ENCODE measurements around the gene PDE4A.
A peak's percentile ranks its signal among the peaks of the same experiment; 100 is the strongest.
"Not testable (repeated sequence)": the region's sequence is repeated elsewhere in the genome, so short reads cannot be mapped to it uniquely, and the experiment has no call there.

The PDE4A gene

DNA sequence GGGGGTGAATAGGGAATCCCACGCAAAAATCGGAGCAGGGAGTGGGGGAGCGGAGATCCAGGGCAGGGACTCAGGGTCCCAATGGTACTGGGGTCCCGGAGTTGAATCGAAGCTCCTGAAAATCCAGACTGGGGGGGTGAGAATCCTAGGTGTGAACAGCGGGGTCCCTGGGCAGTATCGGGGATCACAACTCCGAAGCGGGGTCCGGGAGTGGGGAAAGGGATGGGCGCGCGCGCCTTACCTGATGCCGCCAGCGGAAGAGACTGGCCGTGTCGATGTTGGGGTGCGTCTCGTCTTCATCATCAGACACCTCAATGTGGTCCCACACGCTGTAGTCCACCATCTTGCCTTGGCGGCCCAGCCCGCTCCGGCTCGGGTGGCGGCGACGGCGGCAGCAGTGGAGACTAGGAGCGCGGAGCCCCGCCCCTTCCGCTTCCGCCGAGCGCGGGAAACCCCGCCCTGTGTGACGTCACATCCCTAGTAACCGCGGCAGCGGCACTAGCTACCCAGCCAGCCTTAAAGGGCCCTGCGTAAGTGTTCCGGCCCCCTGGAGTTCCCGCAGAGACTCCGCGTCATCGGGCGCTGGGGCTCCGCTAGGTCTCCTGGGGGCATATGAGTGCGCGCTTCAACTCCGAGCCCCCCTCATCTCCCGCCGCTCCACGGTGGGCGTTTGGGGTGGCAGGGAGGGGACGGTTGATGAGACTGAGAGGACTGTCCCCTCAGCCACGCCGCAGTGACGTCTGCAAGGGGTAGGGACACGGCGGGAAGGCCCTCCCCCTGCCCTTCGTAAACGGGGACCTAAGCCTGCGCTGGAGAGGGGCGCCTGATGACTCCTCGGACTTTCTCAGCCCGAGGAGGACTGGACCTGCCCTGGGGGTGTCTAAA, 17.0 kb upstream of the PDE4A start, which contains the start of gene CDC37:
TSS of gene CDC37 (minus strand) at position 406 of the 885 bp plus-strand sequence. CDS start at position 343, 63 bp downstream.
- peak; percentile 95 to 98 (median 96) for DNase-seq (ENCODE audit: low read depth in 3 of 3)

DNA sequence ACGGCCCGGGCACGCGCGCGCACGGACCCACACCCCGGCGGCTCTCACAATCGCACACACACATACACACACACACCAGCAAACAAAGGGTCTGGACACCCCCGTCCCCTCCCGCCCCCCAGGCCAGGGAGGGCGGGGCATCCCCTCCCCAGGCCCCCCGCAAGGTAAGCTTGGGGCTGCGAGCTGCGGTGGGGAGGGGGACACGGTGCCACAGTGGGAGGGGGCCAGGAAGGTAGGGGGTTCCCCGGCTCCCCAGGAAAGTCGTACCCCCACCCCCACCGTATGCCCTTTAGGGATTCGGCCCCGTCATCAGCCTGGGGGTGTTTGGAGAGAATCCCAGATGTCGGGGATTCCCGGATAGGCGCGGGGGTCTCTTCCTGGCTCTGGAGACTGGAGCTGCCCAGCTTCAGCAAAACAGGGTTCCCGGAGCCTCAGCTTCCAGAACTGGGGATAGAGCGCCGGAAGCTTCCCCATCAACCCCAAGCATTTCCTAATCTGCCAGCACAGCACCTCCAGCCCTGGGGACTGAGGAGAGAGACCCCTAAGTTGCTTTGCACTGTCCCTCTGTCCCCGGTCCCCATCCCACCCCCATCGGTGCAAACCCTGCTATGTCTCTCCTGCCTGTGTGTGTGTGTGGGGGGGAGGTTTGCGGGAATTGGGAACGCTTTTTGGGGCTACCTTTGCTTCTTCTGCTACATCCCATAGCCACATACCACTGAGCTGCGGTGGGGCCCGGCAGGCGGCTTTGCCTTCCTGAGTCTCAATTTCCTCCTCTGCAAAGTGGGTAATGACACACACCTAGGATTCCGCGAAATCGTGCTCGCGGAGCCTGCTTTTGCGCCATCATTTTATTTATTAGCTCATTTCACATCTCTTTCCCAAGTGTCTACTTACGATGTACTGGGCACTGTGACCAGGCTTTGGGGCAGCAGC, 15.2 kb upstream of the PDE4A start:
- DNase-seq (ENCODE audit: low read depth in 3 of 3): peak in 1 of 3 experiments; percentile 63

DNA sequence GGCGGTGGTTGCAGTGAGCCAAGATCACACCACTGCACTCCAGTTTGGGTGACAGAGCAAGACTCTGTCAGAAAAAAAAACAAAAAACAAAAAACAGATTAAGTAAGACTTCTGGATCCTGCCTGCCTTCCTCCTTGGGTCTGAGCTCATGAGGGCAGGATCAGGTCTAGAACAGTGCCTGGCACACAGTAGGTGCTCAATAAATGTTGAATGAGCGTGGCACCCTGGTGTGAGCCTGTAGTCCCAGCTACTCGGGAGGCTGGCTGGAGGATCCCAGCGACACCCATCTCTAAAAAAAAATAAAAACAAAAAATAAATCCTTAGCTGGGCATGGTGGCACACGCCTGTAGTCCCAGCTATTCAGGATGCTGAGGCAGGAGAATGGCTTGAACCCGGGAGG, 14.1 kb upstream of the PDE4A start:
- no peak for DNase-seq (ENCODE audit: low read depth in 3 of 3)

DNA sequence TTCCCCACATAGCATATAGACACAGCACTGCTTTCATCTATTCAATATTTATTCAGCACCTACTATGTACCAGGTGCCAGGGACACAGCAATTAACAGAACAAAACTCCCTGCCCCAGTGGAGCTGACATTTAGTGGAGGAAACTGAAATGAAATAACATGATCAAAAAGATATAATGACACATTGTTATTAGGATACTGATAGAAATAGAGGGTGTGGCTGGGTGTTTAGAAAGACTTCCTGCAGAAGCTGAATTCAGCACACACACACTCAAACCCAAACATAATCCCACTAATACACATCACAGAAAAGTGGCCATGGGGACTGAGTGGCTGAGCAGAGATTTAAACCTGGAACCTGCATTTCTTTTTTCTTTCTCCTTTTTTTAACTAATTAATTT, 13.2 kb upstream of the PDE4A start:
- DNase-seq (ENCODE audit: low read depth in 3 of 3): no peak

DNA sequence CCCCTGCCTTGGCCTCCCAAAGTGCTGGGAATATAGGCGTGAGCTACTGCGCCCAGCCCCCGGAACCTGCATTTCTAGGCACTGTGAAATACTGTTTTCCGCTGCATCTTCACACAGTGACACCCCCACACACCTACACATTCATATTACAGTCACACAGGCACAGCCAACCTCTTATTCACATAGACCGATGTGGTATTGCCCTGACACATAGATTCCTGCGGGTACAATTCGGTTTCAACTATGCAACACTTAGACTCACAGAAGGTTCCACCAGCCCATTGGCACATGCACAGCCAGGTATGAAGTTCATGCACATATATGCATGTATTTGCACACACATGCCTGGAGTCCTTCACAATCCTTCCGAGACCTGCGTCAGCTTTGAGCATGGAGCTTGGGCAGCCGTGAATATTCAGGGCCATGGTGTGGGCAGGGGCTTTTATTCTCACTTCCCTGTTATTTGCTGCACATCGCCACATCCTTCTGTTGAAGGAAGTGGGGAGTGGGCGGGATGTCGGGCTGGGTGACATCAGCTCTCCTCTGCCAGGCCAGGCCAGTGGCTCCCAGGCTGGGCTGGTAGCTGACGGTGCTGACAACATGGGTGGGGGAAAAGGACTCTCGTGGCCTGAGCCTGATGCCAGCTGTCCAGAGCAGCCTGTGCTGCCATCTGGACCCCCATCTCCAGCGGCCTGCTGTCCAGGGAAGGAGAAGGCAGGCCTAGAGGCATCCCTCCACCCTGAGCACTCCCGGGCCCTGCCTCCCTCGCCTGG, 11.6 kb upstream of the PDE4A start:
- peak in 1 of 3 experiments; percentile 62 for DNase-seq (ENCODE audit: low read depth in 3 of 3)

DNA sequence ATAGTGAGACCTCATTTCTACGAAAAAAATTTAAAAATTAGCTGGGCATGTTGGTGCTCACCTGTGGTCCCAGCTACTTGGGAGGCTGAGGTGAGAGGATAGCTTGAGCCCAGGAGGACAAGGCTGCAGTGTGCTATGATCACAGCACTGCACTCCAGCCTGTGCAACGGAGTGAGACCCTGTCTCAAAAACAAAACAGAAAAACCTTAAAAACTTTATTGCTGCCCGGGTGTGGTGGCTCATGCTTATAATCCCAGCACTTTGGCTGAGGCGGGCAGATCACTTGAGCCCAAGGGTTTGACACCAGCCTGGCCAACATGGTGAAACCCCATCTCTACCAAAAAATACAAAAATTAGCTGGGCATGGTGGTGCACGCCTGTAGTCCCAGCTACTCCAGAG, 9.1 kb upstream of the PDE4A start:
- DNase-seq (ENCODE audit: low read depth in 3 of 3): not testable (repeated sequence)

DNA sequence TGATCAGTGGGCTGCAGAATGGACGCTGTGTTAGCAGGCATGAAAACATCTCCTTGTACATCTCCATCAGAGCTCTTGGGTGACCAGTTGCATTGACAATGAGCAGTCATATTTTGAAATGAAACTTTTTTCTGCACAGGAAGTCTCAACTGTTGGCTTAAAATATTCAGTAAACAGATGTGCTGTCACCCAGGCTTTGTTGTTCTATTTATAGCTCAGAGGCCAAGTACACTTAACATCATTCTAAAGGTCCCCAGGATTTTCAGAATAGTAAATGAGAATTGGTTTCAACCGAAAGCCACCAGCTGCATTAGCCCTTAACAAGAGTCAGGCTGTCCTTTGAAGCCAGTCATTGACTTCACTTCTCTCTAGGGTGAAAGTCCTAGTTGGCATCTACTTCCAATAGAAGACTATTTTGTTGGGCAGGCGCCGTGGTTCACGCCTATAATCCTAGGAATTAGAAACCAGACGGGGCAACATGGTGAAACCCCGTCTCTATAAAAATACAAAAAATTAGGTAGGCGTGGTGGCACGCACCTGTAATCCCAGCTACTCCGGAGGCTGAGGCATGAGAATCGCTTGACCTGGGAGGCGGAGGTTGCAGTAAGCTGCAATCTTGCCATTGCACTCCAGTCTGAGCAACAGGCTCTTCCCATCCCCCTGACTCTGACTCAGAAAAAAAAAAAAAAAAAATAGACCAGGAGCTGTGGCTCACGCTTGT, 7.9 kb upstream of the PDE4A start:
- DNase-seq (ENCODE audit: low read depth in 3 of 3): no peak

DNA sequence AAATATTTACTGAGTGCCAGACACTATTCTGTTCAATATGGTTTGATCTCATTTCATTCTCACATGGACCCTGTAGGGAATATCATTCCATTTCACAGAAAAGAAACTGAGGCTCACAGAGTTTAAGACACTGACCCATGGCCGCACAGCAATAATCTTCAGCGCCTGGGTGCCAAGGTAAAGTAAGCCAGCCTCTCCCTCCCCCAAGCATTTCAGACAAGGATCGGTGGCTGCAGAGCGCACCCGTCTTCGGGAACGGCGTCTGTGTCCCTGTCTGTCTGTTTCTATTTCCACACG, 4.3 kb upstream of the PDE4A start:
- no peak for DNase-seq (ENCODE audit: low read depth in 3 of 3)

DNA sequence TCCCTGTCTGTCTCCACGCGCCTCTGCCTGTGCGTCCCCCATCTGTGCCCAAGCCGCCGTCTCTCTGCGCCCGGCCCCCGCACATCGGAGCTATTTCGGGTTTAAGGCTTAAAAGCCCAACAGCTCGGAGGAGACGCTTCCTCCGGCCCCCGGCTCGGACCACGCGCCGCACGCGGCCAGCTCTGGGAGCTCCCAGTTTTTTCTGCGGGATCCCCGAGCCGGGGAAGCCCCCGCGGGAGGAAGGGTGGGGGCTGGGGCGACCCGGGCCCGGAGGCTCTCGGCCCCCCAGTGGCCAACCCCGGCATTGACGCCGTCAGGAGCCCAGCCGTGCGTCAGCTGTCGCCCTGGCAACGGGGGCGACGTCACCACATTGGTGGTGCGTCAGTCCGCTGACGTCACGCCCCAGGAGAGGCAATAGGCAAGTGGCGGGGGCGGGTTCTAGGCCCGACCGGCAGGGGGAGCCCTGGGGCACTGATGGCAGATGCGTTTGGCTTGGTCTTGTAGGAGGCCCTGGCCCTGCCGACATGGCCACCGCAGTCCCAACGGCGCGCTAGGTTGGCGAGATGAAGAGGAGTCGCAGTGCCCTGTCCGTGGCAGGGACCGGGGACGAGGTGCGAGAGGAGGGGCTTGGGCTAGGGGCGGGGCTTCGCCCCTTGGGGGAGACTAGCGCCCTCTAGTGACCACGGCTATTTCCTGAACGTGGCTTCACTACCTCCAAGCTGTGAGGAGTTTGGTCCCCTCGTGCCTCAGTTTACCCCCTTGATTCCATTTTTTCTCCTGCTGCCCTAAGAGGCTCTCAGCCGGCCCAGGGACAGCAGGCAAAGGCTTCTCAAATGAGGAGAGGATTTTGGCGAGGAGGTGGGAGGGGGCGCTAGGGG, 3.7 kb upstream of the PDE4A start:
- DNase-seq (ENCODE audit: low read depth in 3 of 3): peak; percentile 86 to 88 (median 87)

DNA sequence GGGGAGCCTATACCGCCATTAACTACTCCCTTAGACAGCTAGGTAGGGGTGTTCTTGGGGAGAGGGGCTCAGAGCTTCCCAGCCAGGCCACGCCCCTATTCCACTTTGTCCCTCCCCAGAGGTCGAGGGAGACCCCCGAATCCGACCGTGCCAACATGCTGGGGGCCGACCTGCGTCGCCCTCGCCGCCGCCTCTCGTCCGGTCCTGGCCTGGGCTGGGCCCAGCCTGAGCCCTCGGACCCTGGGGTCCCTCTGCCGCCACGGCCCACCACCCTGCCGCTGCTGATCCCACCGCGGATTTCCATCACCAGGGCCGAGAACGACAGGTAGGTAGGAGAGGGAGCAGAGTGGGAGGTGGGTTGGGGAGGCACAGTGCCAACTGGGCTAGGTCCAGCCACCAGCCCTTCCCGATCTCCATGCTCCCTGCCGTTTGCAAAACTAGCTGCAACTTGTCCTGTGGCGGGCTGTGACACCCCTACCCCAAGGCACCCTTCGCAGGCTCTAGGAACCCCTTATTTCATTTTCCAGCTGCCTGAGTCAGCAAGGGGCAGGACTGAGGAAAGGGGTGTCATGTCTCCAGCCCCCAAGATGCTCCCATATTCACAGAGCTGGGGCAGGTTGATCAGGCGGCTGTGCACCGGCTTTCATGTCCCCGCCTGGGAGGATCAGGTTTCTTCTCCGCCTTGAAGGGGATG, 2.6 kb upstream of the PDE4A start:
- no peak for DNase-seq (ENCODE audit: low read depth in 3 of 3)

DNA sequence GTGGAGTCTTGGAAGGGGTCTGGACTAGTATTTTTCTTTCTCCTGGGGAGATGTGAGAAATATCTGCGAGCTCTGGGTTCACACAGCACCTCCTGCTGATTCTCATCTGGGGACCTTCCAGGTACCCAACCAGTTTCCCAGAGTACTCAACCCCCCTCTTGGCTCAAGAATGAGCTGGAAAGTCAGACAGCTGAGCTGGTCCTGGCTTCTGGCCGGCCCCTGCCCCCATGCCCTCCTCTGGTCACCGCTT, 2.2 kb upstream of the PDE4A start:
- DNase-seq (ENCODE audit: low read depth in 3 of 3): no peak

DNA sequence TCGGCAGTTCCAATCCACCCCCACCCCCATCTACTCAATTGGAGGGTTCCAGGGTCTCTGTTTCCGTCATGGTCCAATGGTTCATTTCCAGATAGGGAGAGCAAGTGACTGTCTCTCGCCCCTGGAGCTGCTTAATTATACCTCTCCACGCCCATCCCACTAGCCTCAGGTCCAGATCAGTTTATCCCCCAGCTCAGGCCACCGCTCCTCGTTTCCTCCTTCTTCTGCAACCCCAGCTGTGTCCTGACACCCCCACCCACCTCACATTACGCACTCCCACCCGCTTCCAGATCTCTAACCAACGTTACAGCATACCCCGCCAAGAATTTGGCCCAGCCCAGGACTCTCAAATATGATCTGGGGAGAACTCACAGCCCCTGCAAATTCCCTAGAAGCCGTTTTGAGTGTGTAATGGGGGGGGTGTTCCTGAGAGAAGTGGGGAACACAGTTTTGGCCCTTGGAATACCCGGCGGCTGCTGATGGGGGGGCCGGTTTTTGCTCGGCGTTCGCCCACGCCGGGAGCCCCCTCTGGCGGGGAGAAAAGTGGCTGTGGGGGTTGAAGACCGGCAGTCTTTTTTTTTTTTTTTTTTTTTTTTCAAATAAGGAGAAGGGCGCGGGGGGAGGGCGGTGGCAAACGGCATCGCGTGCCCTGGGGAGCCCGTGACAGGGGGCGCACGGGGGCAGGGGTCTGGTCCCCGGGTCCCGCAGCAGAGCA, 1.7 kb upstream of the PDE4A start:
- DNase-seq (ENCODE audit: low read depth in 3 of 3): no peak

DNA sequence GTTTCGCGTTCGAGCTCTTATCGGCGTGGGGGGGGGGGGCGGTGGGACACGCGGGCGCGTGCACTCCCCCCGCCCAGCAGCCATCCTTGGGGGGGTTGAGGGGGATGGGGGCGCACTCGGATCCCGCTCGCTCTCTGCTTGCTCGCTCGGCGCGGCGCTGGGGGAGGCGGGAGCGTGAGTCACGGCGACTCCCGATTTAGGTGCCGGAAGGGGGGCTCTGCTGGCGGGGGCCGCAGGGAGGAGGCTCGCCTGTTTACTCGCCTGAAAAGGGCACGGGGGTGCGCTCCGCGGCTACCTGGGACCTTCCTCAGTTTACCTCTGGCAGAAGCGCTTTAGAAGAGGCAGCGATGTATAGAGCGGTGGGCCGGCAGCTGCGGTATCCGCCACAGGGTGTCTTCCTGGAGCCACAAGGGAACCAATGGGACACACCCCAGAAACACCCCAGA, 1.1 kb upstream of the PDE4A start:
- no peak for DNase-seq (ENCODE audit: low read depth in 3 of 3)

DNA sequence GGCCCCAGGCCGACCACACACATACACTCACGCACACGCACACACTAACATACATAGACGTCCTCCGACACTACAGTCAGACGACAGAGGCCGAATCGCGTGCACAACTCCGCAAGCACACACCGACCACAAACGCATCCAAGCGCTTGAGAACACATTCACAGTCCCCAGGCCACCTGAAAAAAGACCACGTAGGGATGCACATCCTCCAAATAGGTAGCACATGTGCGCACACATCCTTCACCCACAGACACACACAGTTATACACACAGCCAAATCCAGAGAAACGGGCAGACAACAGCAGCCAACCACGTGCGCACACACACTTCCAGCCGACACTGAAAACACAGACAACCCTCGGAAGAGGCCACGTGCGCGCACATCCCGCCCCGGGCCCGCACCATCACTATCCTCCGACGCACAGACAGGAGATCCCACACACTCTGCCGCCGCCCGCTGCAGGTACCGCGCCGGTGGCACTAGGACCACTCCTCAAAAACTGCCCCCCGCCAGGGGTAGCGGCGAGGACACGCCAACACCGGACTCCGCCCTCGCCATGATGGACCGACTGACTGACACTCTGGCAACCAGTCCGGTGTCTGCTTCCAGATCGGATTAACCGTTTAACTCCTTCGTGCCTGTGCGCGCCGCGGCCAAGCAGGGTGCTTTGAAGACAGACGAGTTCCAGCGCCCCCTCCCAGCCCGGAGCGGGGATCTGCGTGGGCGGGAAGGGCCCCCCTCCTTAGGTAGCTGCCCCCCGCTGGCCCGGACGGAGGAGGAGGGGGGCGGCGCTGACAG, 493 bp upstream of the PDE4A start:
- DNase-seq (ENCODE audit: low read depth in 3 of 3): peak in 1 of 3 experiments; percentile 44

DNA sequence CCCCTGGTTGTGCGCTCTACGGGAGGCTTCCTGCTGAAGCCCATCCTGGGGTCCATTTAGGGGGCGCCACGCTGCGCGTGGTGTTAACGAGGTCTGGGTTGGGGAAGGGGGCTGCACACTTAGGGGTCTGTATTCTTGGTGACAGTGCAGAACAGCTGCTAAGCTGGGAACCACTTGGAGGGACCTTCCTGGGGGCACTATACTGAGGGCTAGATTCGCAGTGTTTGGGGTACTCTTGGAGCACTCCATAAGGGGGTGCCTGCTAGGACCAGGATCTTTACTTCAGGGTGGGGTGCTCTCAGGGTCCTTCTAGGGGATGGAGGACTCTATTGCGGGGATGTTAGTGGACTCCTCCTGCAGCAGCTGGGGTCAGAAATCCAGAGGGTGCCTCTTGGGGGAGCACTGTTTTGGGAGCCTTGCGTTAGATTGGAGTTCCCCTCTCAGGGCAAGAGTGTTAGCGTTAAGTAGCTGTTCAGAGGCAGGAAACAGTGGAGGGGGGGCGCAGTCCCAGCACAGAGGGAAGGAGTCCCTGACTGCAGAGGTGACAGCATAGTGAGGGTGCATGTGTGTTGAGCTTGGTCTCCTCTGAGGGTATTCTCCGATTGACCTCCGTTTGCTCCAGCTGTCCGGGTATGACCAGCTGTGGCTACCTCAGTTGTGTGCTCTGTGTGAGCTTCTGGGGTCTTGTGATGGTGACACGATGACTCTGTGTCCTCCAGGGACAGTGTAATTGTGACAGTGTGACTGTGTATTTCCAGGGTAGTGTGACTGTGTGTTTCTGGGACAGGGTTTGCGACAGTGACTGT, 1.1 kb downstream of the PDE4A start:
- DNase-seq (ENCODE audit: low read depth in 3 of 3): no peak

DNA sequence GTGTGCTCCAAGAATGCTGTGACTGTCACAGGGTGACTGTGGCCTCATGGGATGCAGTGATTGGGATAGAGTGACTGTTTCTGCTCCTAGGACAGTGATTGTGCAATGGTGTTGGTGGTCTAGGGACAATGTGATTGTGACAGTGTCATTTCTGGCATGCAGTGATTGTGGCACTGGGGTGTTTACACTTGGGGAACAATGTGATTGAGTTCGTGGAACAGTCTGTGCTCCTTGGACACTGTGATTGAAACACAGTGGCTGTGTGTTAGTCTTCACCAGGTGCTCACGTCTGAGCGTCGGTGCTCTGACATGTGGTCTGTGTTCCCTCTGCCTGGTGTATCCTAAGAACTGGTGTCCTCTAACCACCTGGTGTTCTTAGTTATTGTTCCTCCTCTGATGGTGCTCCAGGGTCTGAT, 1.7 kb downstream of the PDE4A start:
- no peak for DNase-seq (ENCODE audit: low read depth in 3 of 3)

DNA sequence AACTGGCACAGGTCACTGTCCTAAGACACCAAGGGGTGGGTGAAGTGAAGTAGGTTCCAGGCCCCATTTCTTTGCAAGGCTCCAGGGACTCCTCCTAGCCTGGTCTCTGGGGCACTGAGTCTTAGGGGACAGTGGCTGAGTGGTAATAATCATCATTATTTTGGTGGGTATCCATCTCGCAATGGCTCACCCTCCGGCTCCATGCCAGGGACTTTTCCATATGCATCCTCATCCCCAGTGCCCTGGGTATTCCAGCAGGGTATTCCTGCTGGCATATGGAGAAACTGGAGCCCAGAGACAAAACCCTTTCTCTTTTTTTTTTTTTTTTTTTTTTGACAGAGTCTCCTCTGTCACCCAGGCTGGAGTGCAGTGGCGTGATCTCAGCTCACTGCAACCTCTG, 2.5 kb downstream of the PDE4A start:
- DNase-seq (ENCODE audit: low read depth in 3 of 3): no peak

Measured in stimulated activated CD4-positive, alpha-beta T cell treated with anti-CD3 and anti-CD28 coated beads, TNF-alpha, amount 100 ng/mL, for 24 hours (primary cell).